OCI-LY7 (cell line): ENCODE measurements around the gene RTN4RL2.

Source experiments
- EZH2phosphoT487 ChIP-seq: fragments of 200-600 bp; sonication (generic); IDR thresholded peaks from 2 replicates; pipeline ENCODE4 v1.6.1; 2018; ENCODE audit warnings: low read depth, borderline replicate concordance, mild to moderate bottlenecking, mixed run types, antibody characterized with exemption, low read length, moderate library complexity, mixed read lengths
- TF ChIP-seq, protein P1 (sequence below): fragments of 200-600 bp; sonication (generic); conservative IDR thresholded peaks from 2 replicates; pipeline ENCODE4 v1.5.1; 2014; ENCODE audit warnings: mild to moderate bottlenecking, antibody characterized with exemption, low read length, moderate library complexity, mixed read lengths

DNA sequence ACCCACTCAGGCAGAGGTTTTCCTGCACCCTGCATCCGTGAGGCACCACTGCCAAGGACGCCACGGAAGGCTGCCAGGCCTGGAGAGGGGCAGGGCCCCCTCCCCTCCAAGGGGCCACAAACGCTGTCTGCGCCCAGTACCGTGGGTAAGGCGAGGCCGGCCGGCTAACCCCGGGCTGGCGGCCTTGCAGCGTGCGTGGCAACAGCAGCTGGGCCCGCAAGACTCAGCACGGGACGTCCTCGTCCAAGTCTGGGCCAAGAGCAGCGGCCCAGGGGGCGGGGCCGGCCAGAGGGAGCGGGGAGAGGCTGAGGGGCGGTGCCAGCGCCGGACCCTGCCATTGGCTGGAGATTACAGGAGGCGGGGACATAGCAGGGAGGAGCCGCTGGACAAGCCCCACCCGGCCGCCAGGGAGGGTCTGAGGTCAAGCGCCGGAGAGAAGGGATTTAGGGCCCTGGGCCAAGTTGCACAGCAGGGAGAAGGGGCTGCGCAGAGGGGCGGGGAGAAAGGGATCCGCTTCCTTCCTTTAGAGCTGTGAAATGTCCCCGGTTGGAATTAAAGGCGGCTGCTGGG lies 39.2 kb downstream of the RTN4RL2 start:
- TF ChIP-seq, protein P1, sequence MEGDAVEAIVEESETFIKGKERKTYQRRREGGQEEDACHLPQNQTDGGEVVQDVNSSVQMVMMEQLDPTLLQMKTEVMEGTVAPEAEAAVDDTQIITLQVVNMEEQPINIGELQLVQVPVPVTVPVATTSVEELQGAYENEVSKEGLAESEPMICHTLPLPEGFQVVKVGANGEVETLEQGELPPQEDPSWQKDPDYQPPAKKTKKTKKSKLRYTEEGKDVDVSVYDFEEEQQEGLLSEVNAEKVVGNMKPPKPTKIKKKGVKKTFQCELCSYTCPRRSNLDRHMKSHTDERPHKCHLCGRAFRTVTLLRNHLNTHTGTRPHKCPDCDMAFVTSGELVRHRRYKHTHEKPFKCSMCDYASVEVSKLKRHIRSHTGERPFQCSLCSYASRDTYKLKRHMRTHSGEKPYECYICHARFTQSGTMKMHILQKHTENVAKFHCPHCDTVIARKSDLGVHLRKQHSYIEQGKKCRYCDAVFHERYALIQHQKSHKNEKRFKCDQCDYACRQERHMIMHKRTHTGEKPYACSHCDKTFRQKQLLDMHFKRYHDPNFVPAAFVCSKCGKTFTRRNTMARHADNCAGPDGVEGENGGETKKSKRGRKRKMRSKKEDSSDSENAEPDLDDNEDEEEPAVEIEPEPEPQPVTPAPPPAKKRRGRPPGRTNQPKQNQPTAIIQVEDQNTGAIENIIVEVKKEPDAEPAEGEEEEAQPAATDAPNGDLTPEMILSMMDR: no peak
- TF ChIP-seq EZH2phosphoT487: no peak
